K562 (cell line): Measurements from ENCODE around the gene ARL6IP4. TPM values are rescaled to one million over a fixed set of nuclear protein-coding genes. Genes with fewer than 3 reads are reported as not detected.

ENCODE experiments used
- ATAC-seq: fragments of 200-7000 bp; cut with Tn5 transposase; 3 replicates; pipeline ENCODE4 v1.9.1; 2020; ENCODE audit warnings: moderate library complexity
- BruUV-seq: library from RNA; stranded (reverse); fragments of 400-500 nt; replicated peaks from 2 replicates; lab custom pipeline; 2021; lab: Mats Ljungman, UMichigan
- CTCF ChIA-PET: fragments of 300-600 bp; formaldehyde crosslinking; extraction: SDS; loops from one replicate; lab custom pipeline; 2021; ENCODE audit warnings: low intra/inter-chr PET ratio; lab: Yijun Ruan, JAX
- POLR2A ChIA-PET: fragments of 300-600, 350-650 bp; sonication (Branson Sonifier 250); formaldehyde crosslinking; extraction: SDS; loops from one replicate; lab custom pipeline; 2021; ENCODE audit warnings: antibody characterized with exemption, inconsistent platforms; lab: Yijun Ruan, JAX
- DNase-seq, 4 experiments: peaks; one replicate each; pipeline versions ENCODE4 v3.0.0 to v3.0.0-alpha.2; 2011 to 2018; ENCODE audit warnings: low spot score in 3 of 4, mixed read lengths in 3 of 4; ENCODE audit errors: extremely low read depth in 1 of 4
- FAIRE-seq: peaks from 2 replicates; lab custom pipeline; 2011; peaks lifted over from hg19 to GRCh38; lab: Jason Lieb, UNC
- H2AFZ ChIP-seq: 2 replicates; pipeline ENCODE4 v1.6.0; 2011; ENCODE audit warnings: low read depth, low read length, control low read depth, inconsistent platforms
- H3K27ac ChIP-seq: fragments of 200-600 bp; 3 replicates; pipeline ENCODE4 v1.8.0; 2011; ENCODE audit warnings: low read depth, mild to moderate bottlenecking, control low read depth, inconsistent platforms, low read length, moderate library complexity, mixed read lengths; ENCODE audit errors: extremely low read depth
- H3K27me3 ChIP-seq, 2 experiments: fragments of 300-600 bp in 1 of 2; 2 replicates in 1 of 2; 3 replicates in 1 of 2; pipeline versions ENCODE4 v1.6.0 to v1.8.0; 2011; ENCODE audit warnings: inconsistent platforms in 2 of 2, low read length in 2 of 2, mild to moderate bottlenecking in 1 of 2, mixed read lengths in 1 of 2, moderate library complexity in 1 of 2; ENCODE audit not compliant: control insufficient read depth in 2 of 2, insufficient read depth in 2 of 2
- H3K36me3 ChIP-seq: fragments of 300-600 bp; 3 replicates; pipeline ENCODE4 v1.8.0; 2011; ENCODE audit warnings: mild to moderate bottlenecking, low read length, inconsistent platforms; ENCODE audit not compliant: control insufficient read depth, insufficient read depth
- H3K4me1 ChIP-seq, 2 experiments: fragments of 200-600 bp in 1 of 2; replicated peaks in 1 of 2; 2 replicates in 1 of 2; 3 replicates in 1 of 2; pipeline versions ENCODE4 v1.5.1 to v1.8.0; 2011; ENCODE audit warnings: inconsistent platforms in 2 of 2, low read length in 2 of 2, mild to moderate bottlenecking in 1 of 2, mixed read lengths in 1 of 2, moderate library complexity in 1 of 2; ENCODE audit not compliant: control insufficient read depth in 2 of 2, insufficient read depth in 2 of 2
- H3K4me2 ChIP-seq: 2 replicates; pipeline ENCODE4 v1.6.1; 2011; ENCODE audit warnings: low read length, control low read depth, inconsistent platforms, mixed read lengths; ENCODE audit not compliant: insufficient read depth
- H3K4me3 ChIP-seq: fragments of 200-600 bp; sonication (generic), shearing (Covaris generic); 2 replicates; pipeline ENCODE4 v1.5.1; 2016; ENCODE audit warnings: control low read depth, inconsistent platforms
- H3K79me2 ChIP-seq: fragments of 200-600 bp; 3 replicates; pipeline ENCODE4 v1.8.0; 2011; ENCODE audit warnings: low read length, inconsistent platforms; ENCODE audit not compliant: control insufficient read depth, insufficient read depth
- H3K9ac ChIP-seq, 2 experiments: 2 replicates each; pipeline versions ENCODE4 v1.6.0 to v1.6.1; 2011; ENCODE audit warnings: low read depth in 2 of 2, low read length in 2 of 2, control low read depth in 1 of 2, inconsistent platforms in 1 of 2, mild to moderate bottlenecking in 1 of 2, mixed read lengths in 1 of 2; ENCODE audit not compliant: insufficient read depth in 1 of 2
- H3K9me1 ChIP-seq: one replicate; pipeline ENCODE4 v1.6.0; 2011; ENCODE audit warnings: inconsistent platforms, mild to moderate bottlenecking, low read length, moderate library complexity; ENCODE audit not compliant: control insufficient read depth, insufficient read depth
- H3K9me3 ChIP-seq: replicated peaks from 2 replicates; pipeline ENCODE4 v1.5.1; 2011; ENCODE audit warnings: low read depth, low read length, inconsistent platforms; ENCODE audit not compliant: control insufficient read depth, insufficient read depth
- H4K20me1 ChIP-seq: replicated peaks from 2 replicates; pipeline ENCODE4 v1.6.1; 2011; ENCODE audit warnings: low read length, inconsistent platforms, mixed read lengths; ENCODE audit not compliant: control insufficient read depth, insufficient read depth
- SRSF9 ChIP-seq: fragments of 200-400 bp; formaldehyde crosslinking; IDR thresholded peaks from 2 replicates; pipeline ENCODE4 v1.6.1; 2017; ENCODE audit warnings: low read depth, low read length, borderline replicate concordance
- TSHZ1 ChIP-seq: fragments of 250-450 bp; sonication (Bioruptor Pico); IDR thresholded peaks from 2 replicates; pipeline ENCODE4 v1.4.0; 2020; ENCODE audit warnings: mild to moderate bottlenecking, moderate library complexity
- WHSC1 ChIP-seq: IDR thresholded peaks from one replicate; pipeline ENCODE4 v1.6.1; 2012; ENCODE audit warnings: low read length, control low read depth, inconsistent platforms
- WGBS: fragments of 100-300 bp; shearing (Covaris generic); methylation state at CpG from one replicate; pipeline ENCODE4 v1.1.6; 2016; ENCODE audit warnings: low coverage, mixed read lengths; ENCODE audit not compliant: insufficient coverage; ENCODE audit errors: missing lambda C conversion rate; 5-methylcytosine and 5-hydroxymethylcytosine counted together
- in situ Hi-C: fragments of 300-500 bp; cut with MboI; formaldehyde crosslinking; loops from 4 replicates; pipeline ENCODE4 v1.15.0; 2018; ENCODE audit warnings: inconsistent platforms, mixed read lengths
- intact Hi-C: fragments of 100-400 bp; cut with micrococcal nuclease; formaldehyde crosslinking; loops from 2 replicates; pipeline ENCODE4 v1.14.2; 2022
- polyA plus RNA-seq, 8 experiments: library from polyadenylated mRNA; depleted of rRNA in 4 of 8; stranded (reverse) in 5 of 8; unstranded in 3 of 8; fragments of >200 nt; fragmentation: Nextera tagmentation in 2 of 8; fragmentation: Illumina TruSeq in 1 of 8; extraction: Ambion mirVana in 2 of 8; extraction: Trizol in 1 of 8; gene quantifications; 2 replicates each; pipeline versions ENCODE4 v1.2.1 to v1.2.3, GENCODE V29; 2011 to 2014; ENCODE audit warnings: inconsistent platforms in 1 of 8, missing spikeins in 1 of 8
- total RNA-seq, 7 experiments: library from RNA; depleted of rRNA in 6 of 7; stranded (reverse); fragments of >200 nt in 6 of 7; fragmentation: Illumina TruSeq in 2 of 7; extraction: Trizol in 2 of 7; gene quantifications; 2 replicates each; pipeline versions ENCODE4 v1.2.1 to v1.2.3, GENCODE V29; 2011 to 2021; ENCODE audit warnings: low replicate concordance in 1 of 7

Gene ARL6IP4
- total and polyA plus RNA-seq, 9 of the 15 experiments (the other 6 are each of a cell fraction or from before 2014, with no cell fraction given) = 2.4 to 255 (median 151) TPM

- TF ChIP-seq TSHZ1 (CRISPR knock-in tag) = no peak
- TF ChIP-seq, all 486 proteins: peak for 3
Measured at GRCh38 chr12:122942637-122943036, 37.8 kb upstream of the ARL6IP4 start (continued).

GRCh38 chr12:122943196-122943595, 37.3 kb upstream of the ARL6IP4 start:
- FAIRE-seq = no peak
- CTCF ChIA-PET = no interaction called here
- peaks cover 6 to 37% of the 10 kb centered on the region in 2 experiments; a peak in 4 of 5 replicates for H3K4me1 ChIP-seq

More at GRCh38 chr12:122943196-122943595, 37.3 kb upstream of the ARL6IP4 start:
- no peaks in the 10 kb centered on the region for H3K9me1 ChIP-seq
- TF ChIP-seq SRSF9 = no peak
- peak; percentile 57 for TF ChIP-seq WHSC1
- in situ Hi-C loops (no loop called here), intact Hi-C loops (no loop called here)
- no peak for ATAC-seq
- WGBS = 69% methylated on average over 13 of the region's 13 CpGs
- POLR2A ChIA-PET = interaction anchor here (0.7 kb wide), 1 partner anchor 21 kb away, joined by 3 read pairs; no protein-coding TSS in a partner anchor
- H3K36me3 ChIP-seq = no peaks in the 10 kb centered on the region; the same call in 2 of the 3 replicates
- H3K4me3 ChIP-seq = no peak overlapping the region
- H4K20me1 ChIP-seq = no peaks in the 10 kb centered on the region
- H3K9me3 ChIP-seq = no peaks in the 10 kb centered on the region
- H3K4me2 ChIP-seq = no peak overlapping the region
- peak overlapping the region in 1 of 2 experiments; percentile 14; a peak in 1 of 4 replicates for H3K9ac ChIP-seq
- no peaks in the 10 kb centered on the region for H3K79me2 ChIP-seq
- no TSS peak for BruUV-seq
- no peak overlapping the region for H2AFZ ChIP-seq
- no peaks in the 10 kb centered on the region for H3K27me3 ChIP-seq
- no peak overlapping the region for H3K27ac ChIP-seq
- no peak for DNase-seq
